HG03175 (cell line): ENCODE data around the gene CCDC92.

Source experiments
- ATAC-seq: cut with Tn5 transposase; IDR thresholded peaks from one replicate; pipeline ENCODE4 v1.9.1; 2021; ENCODE audit warnings: mild to moderate bottlenecking, moderate library complexity; ENCODE audit not compliant: unreplicated experiment

CCDC92 gene

DNA sequence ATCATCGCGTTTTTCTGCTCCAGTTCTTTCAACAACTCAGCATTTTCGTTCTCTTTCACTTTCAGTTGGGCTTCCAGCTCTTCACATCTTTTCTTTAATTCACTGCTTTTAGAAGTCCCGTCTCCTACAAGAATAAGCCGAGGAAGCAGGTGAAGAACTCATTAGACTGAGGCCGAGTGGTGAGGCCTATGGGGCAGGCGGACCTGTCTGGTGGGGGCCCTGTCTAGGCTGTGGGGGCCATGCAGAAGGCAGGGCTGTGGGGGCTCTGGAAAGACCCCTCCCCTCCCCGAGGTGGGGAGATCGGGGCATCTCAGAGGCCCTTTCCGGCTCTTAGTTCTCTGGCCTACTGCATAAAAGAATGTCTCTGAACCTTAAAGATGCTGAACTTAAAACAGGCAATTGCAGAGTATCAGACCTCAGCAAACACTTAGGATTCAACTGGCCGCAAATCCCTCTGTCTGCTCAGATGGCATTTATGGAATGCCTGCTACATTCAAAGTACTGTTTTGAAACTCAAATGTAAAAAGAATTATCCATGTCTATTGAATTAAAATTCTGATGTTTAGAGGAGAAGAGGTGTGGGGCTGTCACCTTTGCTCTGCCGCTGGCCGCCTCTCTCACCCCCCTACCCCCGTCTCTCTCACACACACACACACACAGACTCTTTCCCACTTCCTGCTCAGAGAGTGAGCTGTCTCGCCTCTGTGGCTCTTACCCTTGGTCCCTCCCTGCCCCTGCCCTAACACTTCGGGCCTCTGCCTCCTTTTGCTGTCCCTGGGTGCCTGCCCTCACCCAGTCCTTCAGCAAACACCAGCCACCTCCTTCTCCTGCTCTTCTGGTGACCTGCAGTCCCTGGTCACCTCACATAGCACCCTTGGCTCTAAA lies 34.7 kb downstream of the CCDC92 start:
- no peak for ATAC-seq

GRCh38 chr12:123936956-123937706 lies 35.5 kb downstream of the CCDC92 start:
- ATAC-seq, result no peak

DNA sequence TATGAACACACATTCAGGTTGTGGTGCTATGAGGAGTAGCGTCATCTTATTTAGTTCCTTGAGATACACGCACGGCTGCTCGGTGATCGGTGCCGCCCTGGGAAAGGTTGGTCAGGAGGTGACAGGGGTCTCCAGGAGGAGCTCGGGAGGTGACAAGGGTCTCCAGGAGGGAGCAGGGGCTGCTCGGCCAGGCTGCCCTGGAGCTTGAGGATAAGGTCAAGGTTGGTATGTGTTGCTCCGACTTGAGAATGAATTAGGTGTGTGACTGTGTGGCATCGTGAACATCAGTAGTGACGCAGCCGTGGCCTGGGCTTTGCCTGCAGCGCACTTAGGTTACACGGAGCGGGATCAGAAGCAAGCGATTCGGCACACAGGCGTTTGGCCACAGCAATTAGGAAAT lies 36.2 kb downstream of the CCDC92 start:
- no peak for ATAC-seq

DNA sequence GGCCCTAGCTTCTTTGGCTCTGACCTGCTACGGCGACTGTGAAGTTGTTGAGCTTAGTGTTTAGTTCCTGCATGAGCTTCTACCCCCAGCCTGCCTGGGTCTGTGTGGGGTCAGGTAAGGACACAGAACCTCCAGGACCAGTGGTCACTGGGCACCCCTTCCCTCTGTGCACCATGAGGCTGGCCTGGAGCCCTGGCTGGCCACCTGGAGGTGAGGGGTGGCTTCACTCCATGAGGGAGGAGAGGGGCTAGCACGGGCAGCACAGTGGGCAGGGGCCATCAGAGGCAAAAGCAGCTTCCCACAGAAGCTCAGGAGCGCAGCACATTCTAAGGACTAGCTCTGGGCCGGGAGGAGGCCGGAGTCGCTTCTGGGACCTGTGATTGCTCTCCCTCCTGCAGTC lies 36.7 kb downstream of the CCDC92 start:
- no peak for ATAC-seq

DNA sequence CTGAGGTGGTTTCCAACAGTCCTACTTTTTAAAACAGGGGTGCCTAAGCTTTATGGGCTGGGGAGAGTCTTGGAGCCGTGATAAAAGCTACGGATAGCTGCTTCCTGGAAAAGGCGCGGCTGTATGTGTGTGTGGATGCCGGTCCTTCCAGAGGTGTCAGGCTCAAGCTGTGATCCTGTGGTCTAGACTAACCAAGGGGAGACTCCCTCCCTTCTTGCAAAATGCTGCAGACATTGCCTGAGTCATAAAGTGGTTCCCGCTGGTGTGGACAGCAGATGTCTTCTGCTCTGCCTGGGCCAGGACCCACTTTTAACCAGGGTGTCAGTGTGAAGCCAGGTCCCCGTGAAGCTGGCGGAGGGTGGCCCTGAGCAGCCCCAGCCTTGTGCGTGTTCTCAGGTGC lies 37.8 kb downstream of the CCDC92 start:
- ATAC-seq, result no peak

GRCh38 chr12:123934016-123934620 lies 38.5 kb downstream of the CCDC92 start:
- ATAC-seq, result no peak

- no peak for ATAC-seq
Observed at GRCh38 chr12:123933214-123933613, 39.4 kb downstream of the CCDC92 start.

- ATAC-seq, result no peak
Observed at GRCh38 chr12:123931686-123932321, 40.8 kb downstream of the CCDC92 start.

- no peak for ATAC-seq
Observed at GRCh38 chr12:123929946-123930583, 42.6 kb downstream of the CCDC92 start.

DNA sequence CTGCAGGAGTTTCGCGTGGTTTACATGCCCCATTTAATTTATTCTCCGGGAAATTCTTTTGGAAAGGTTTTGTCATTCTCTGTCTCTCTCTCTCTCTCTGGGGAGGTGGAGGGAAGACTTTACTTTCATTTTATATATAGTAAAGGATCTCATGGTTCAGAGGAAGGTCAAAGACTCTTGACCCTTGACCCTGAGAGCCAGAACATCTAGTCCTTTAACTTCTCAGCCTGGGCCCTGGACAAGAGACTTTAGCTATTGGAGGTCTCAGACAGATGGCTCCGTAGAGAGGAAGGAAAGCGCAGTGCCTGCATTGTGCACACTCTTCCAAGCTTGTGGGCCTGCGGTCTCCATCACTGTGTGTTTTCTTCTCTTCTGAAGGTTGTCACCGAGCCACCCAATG lies 43.7 kb downstream of the CCDC92 start:
- no peak for ATAC-seq

DNA sequence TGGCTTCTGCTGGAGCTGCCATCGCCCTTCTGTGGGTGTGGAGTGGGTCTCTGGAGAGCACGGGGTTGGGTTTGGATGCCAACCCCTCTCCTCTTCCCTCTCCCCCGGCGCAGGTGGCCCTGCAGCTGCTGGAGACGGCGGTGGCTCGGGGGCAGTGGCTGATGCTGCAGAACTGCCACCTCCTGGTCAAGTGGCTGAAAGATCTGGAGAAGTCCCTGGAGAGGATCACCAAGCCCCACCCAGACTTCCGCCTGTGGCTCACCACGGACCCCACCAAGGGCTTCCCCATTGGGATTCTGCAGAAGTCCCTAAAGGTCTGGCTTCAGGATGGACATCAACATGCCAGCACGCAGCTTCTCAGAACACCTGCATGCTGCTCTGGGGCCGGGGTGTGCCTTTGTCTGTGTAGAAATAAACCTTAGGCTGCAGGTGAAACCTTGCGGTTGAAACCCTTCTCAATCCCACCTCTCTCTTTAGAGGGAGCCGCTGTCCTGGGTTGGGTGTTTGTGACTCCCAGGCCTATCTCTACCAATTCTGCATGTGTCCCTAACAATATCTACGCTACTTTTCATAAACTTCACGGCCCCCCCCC lies 44.3 kb downstream of the CCDC92 start:
- ATAC-seq, result no peak

- no peak for ATAC-seq
Observed at GRCh38 chr12:123924539-123924938, 48.1 kb downstream of the CCDC92 start.

DNA sequence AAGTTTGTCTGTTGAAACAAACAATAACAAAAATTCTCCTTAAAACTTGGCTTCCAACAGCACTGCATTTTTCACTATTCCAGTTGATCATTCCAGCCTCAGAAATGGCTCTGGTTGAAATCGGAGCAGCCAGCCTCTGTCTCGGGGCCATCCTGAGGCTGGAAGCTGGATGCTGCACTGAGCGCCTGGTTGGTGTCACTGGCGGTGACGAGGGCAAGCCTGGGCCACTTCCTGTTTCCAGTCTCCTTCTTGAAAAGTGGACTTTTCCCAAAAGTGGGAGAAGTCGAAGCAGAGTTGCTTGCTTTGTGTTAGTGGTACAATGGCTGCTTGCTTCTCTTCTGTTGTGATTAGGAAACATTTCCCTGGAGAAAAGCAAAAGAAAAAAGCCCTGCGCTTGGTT lies 48.7 kb downstream of the CCDC92 start:
- ATAC-seq, result no peak

GRCh38 chr12:123923038-123923437 lies 49.6 kb downstream of the CCDC92 start:
- no peak for ATAC-seq

DNA sequence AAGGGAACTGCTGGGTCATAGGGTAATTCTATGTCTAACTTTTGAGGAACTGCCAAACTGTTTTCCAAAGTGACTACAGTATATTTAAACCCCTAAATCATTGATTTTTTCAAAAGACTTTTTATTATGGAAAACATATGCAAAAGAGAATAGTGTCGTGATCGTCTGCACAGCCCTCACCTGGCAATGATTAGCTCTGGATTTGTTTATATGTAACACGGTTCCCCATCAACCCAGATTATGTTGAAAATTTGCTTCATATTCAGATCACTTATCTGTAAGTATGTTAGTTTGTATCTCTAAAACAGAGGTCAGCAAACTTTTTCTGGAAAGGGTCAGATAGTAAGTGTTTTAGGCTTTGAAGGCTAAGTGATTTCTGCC lies 52.7 kb downstream of the CCDC92 start:
- no peak for ATAC-seq

- no peak for ATAC-seq
Observed at GRCh38 chr12:123917337-123917850, 55.2 kb downstream of the CCDC92 start.

- ATAC-seq, result no peak
Observed at GRCh38 chr12:123916729-123917128, 55.9 kb downstream of the CCDC92 start.

DNA sequence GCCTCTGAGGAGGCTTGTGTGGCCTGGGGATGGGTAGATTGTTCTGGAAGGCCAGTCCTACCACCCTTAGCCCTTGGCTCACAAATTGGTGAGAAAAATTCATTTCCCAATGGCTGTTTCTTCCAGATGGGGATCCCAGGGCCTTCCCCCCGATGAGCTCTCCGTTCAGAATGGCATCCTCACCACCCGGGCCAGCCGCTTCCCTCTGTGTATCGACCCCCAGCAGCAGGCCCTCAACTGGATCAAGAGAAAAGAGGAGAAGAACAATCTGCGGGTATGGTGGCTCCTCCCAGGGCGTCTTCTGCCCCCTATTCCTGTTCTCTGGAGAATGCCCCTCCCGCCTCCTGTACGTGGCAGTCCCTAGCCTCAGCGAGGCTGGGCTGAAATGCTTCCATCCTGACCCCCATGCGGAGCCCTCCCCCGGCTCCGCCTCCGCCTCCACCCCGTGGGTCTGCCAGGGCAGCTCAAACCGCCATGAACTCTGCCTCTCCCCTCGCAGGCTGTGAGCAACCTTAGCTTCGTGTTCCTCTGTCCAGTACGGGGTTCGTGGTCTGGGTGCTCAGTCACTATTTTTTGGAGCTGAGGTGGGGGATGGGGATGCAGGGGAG lies 57.8 kb downstream of the CCDC92 start:
- ATAC-seq, result no peak

DNA sequence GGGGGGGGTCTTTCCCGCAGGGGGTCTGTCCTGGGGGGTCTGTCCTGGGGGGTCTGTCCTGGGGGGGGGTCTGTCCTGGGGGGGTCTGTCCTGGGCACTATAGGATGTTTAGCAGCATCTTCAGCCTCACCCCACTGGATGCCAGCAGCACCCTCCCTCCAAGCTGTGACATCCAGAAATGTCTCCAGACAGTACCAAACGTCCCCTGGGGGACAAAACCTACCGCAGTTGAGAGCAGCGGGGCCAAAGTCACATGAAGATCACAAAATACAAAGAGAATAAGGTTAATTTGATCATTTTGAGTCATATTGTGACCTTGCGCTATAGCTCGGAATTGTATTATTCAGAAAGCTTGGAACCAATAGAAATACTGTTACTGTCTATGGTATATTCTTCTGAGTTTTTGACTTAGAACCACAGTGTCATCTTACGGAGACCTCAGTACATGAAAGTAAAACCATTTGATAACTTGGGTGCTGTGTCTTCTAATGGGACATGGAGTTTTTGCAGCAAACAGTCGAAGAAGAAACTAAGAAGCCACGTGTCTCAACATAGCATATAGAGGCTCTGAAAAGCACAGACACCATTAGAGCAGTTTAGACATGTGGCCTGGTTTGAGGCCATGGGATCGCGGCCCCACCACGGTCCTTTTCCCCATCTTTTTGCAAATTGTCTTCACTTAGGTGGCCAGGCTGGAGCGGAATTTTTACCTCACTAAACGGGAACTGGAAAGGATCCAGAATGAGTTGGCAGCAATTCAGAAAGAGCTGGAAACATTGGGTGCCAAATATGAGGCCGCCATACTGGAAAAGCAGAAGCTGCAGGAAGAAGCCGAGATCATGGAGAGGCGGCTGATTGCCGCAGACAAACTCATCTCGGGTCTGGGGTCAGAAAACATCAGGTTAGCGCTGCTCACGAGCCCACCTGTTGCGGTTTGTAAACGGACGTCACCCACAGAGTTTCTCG lies 59.9 kb downstream of the CCDC92 start:
- ATAC-seq, result no peak
